H1 (cell line): ENCODE results near the gene RBMXL2. TPM values are rescaled to one million over a fixed set of nuclear protein-coding genes. Genes with fewer than 3 reads are reported as not detected.

Source experiments
- CTCF ChIA-PET: fragments of 300-600 bp; sonication (Branson Sonifier 250); formaldehyde crosslinking; loops from one replicate; lab custom pipeline; 2021; ENCODE audit not compliant: partially characterized antibody; lab: Charles Lee
- POLR2A ChIA-PET: fragments of 300-600 bp; sonication (Branson Sonifier 250); formaldehyde crosslinking; loops from one replicate; lab custom pipeline; 2021; ENCODE audit warnings: inconsistent platforms; ENCODE audit not compliant: partially characterized antibody; lab: Charles Lee
- DNase-seq, 2 experiments: peaks; one replicate each; pipeline versions ENCODE4 v3.0.0 to v3.0.0-alpha.2; 2010 to 2022; ENCODE audit warnings: low spot score in 2 of 2, low read depth in 1 of 2, mixed read lengths in 1 of 2
- FAIRE-seq: peaks from 2 replicates; lab custom pipeline; 2011; peaks lifted over from hg19 to GRCh38; lab: Jason Lieb, UNC
- H2AFZ ChIP-seq: 2 replicates; pipeline ENCODE4 v1.8.1; 2012; ENCODE audit warnings: low read length, inconsistent platforms
- H2AK5ac ChIP-seq: 2 replicates; pipeline ENCODE4 v1.6.1; 2013; ENCODE audit warnings: low read depth, low read length
- H2BK120ac ChIP-seq: replicated peaks from 2 replicates; pipeline ENCODE3; 2013; ENCODE audit warnings: low read depth, low read length, inconsistent platforms
- H2BK12ac ChIP-seq: 2 replicates; pipeline ENCODE4 v1.6.1; 2013; ENCODE audit warnings: low read depth, low read length
- H2BK15ac ChIP-seq: 2 replicates; pipeline ENCODE4 v1.6.1; 2013; ENCODE audit warnings: low read length
- H2BK20ac ChIP-seq: 2 replicates; pipeline ENCODE4 v1.6.1; 2013; ENCODE audit warnings: low read length
- H2BK5ac ChIP-seq: 2 replicates; pipeline ENCODE4 v1.6.1; 2013; ENCODE audit warnings: low read depth, low read length
- H3K14ac ChIP-seq: 2 replicates; pipeline ENCODE4 v1.6.1; 2013; ENCODE audit warnings: inconsistent platforms; ENCODE audit not compliant: insufficient read length
- H3K18ac ChIP-seq: 2 replicates; pipeline ENCODE4 v1.6.1; 2013; ENCODE audit warnings: low read length; ENCODE audit errors: extremely low read depth
- H3K23ac ChIP-seq: 2 replicates; pipeline ENCODE4 v1.6.1; 2013; ENCODE audit warnings: inconsistent platforms; ENCODE audit not compliant: insufficient read length
- H3K23me2 ChIP-seq: 2 replicates; pipeline ENCODE4 v1.6.1; 2013; ENCODE audit warnings: low read depth, low read length
- H3K27ac ChIP-seq: 2 replicates; pipeline ENCODE4 v1.6.1; 2011; ENCODE audit warnings: low read depth, low read length, inconsistent platforms
- H3K27me3 ChIP-seq, 4 experiments: replicated peaks in 1 of 4; 1 replicate in 1 of 4; 2 replicates in 3 of 4; pipeline versions ENCODE4 v1.6.1 to v1.8.1; 2011 to 2013; ENCODE audit warnings: low read length in 3 of 4, mild to moderate bottlenecking in 3 of 4, inconsistent platforms in 2 of 4, mixed read lengths in 2 of 4, moderate library complexity in 1 of 4; ENCODE audit not compliant: control insufficient read depth in 3 of 4, insufficient read depth in 3 of 4; ENCODE audit errors: extremely low read depth in 1 of 4
- H3K36me3 ChIP-seq, 4 experiments: 2 replicates each; pipeline versions ENCODE4 v1.6.1 to v1.8.1; 2011 to 2013; ENCODE audit warnings: mild to moderate bottlenecking in 4 of 4, low read length in 3 of 4, moderate library complexity in 2 of 4, control low read depth in 1 of 4, inconsistent platforms in 1 of 4; ENCODE audit not compliant: insufficient read depth in 4 of 4, control insufficient read depth in 2 of 4
- H3K4ac ChIP-seq: replicated peaks from 2 replicates; pipeline ENCODE3; 2013; ENCODE audit warnings: low read length, low read depth, mixed read lengths, inconsistent platforms; ENCODE audit not compliant: insufficient read length
- H3K4me1 ChIP-seq, 4 experiments: replicated peaks in 1 of 4; 1 replicate in 1 of 4; 2 replicates in 3 of 4; pipeline versions ENCODE4 v1.6.1 to v1.8.1; 2011 to 2013; ENCODE audit warnings: low read length in 3 of 4, inconsistent platforms in 2 of 4, mixed read lengths in 1 of 4; ENCODE audit not compliant: insufficient read depth in 4 of 4, control insufficient read depth in 3 of 4
- H3K4me2 ChIP-seq, 2 experiments: 2 replicates each; pipeline versions ENCODE4 v1.6.1 to v1.8.1; 2011 to 2013; ENCODE audit warnings: low read depth in 2 of 2, low read length in 2 of 2, control low read depth in 1 of 2, inconsistent platforms in 1 of 2, mild to moderate bottlenecking in 1 of 2; ENCODE audit not compliant: insufficient read depth in 1 of 2
- H3K4me3 ChIP-seq, 4 experiments: fragments of 200-600, 300-600 bp in 1 of 4; sonication (generic), shearing (Covaris generic), sonication (Bioruptor Twin) in 1 of 4; 2 replicates each; pipeline versions ENCODE4 v1.5.1 to v1.8.1; 2011 to 2016; ENCODE audit warnings: low read length in 4 of 4, low read depth in 3 of 4, control low read depth in 2 of 4, inconsistent platforms in 2 of 4, mild to moderate bottlenecking in 2 of 4, mixed read lengths in 1 of 4, moderate library complexity in 1 of 4; ENCODE audit not compliant: insufficient read depth in 2 of 4; ENCODE audit errors: extremely low read depth in 1 of 4
- H3K56ac ChIP-seq: replicated peaks from 2 replicates; pipeline ENCODE3; 2013; ENCODE audit warnings: low read depth, mild to moderate bottlenecking, mixed read lengths, low read length, inconsistent platforms; ENCODE audit not compliant: insufficient read length
- H3K79me1 ChIP-seq: 2 replicates; pipeline ENCODE4 v1.6.1; 2013; ENCODE audit warnings: low read depth, low read length, control low read depth
- H3K79me2 ChIP-seq, 2 experiments: 2 replicates each; pipeline versions ENCODE4 v1.6.1 to v1.8.1; 2012 to 2013; ENCODE audit warnings: low read length in 2 of 2, mild to moderate bottlenecking in 2 of 2, inconsistent platforms in 1 of 2; ENCODE audit not compliant: insufficient read depth in 2 of 2, control insufficient read depth in 1 of 2
- H3K9ac ChIP-seq, 4 experiments: replicated peaks in 1 of 4; 1 replicate in 1 of 4; 2 replicates in 3 of 4; pipeline versions ENCODE4 v1.6.1 to v1.8.1; 2011 to 2013; ENCODE audit warnings: low read depth in 3 of 4, low read length in 3 of 4, control low read depth in 2 of 4, mild to moderate bottlenecking in 2 of 4, moderate library complexity in 2 of 4, inconsistent platforms in 1 of 4; ENCODE audit errors: extremely low read depth in 1 of 4
- H3K9me3 ChIP-seq, 2 experiments: 2 replicates each; pipeline versions ENCODE4 v1.6.1 to v1.8.1; 2012 to 2013; ENCODE audit warnings: mild to moderate bottlenecking in 2 of 2, moderate library complexity in 2 of 2, control low read depth in 1 of 2, inconsistent platforms in 1 of 2, low read depth in 1 of 2, low read length in 1 of 2, mixed read lengths in 1 of 2; ENCODE audit not compliant: insufficient read depth in 2 of 2
- H4K20me1 ChIP-seq, 2 experiments: replicated peaks in 1 of 2; 2 replicates each; pipeline versions ENCODE3 to v1.8.1; 2011 to 2013; ENCODE audit warnings: inconsistent platforms in 2 of 2, low read length in 2 of 2, mild to moderate bottlenecking in 1 of 2; ENCODE audit not compliant: insufficient read depth in 2 of 2, control insufficient read depth in 1 of 2
- H4K5ac ChIP-seq: 2 replicates; pipeline ENCODE4 v1.6.1; 2013; ENCODE audit warnings: low read length, low read depth, mixed read lengths, inconsistent platforms; ENCODE audit not compliant: insufficient read length
- H4K8ac ChIP-seq: 2 replicates; pipeline ENCODE4 v1.8.0; 2013; ENCODE audit warnings: mild to moderate bottlenecking, moderate library complexity, low read length, inconsistent platforms; ENCODE audit not compliant: insufficient read depth; ENCODE audit errors: extremely low read depth
- H4K91ac ChIP-seq: replicated peaks from 2 replicates; pipeline ENCODE3; 2013; ENCODE audit warnings: low read length, mixed read lengths, inconsistent platforms; ENCODE audit not compliant: insufficient read length
- CREB1 ChIP-seq: IDR thresholded peaks from 2 replicates; pipeline ENCODE4 v1.6.1; 2012; ENCODE audit warnings: inconsistent platforms
- RAD21 ChIP-seq, 2 experiments: IDR thresholded peaks in 1 of 2; conservative IDR thresholded peaks in 1 of 2; 2 replicates each; pipeline ENCODE4 v1.6.1; 2011; ENCODE audit warnings: low read depth in 2 of 2, low read length in 2 of 2, improper control_type of control experiment in 1 of 2, inconsistent platforms in 1 of 2, mild to moderate bottlenecking in 1 of 2, moderate library complexity in 1 of 2
- WGBS, 2 experiments: shearing (Covaris generic) in 1 of 2; methylation state at CpG; one replicate each; pipeline versions ENCODE4 v1.1.6 to v1.1.7; 2013 to 2015; ENCODE audit warnings: low lambda C conversion rate in 2 of 2, mixed read lengths in 2 of 2, inconsistent platforms in 1 of 2, low coverage in 1 of 2, missing lambda C conversion rate in 1 of 2; ENCODE audit not compliant: insufficient replicate concordance in 2 of 2, insufficient coverage in 1 of 2, insufficient read length in 1 of 2; ENCODE audit errors: extremely low coverage in 1 of 2, missing lambda C conversion rate in 1 of 2; 5-methylcytosine and 5-hydroxymethylcytosine counted together
- polyA plus RNA-seq, 7 experiments: library from polyadenylated mRNA; depleted of rRNA in 3 of 7; stranded (reverse) in 5 of 7; unstranded in 2 of 7; fragments of >200 nt in 5 of 7; fragments of 200-250 nt in 2 of 7; gene quantifications; 1 replicate in 5 of 7; 2 replicates in 1 of 7; 4 replicates in 1 of 7; pipeline versions ENCODE4 v1.2.1 to v1.2.3, GENCODE V29; 2011 to 2013; ENCODE audit warnings: missing spikeins in 2 of 7, mixed read lengths in 2 of 7
- total RNA-seq: library from RNA; stranded (reverse); fragmentation: NEBNext Ultra II Directional; extraction: Animal tissue kit (Norgen Biotek cat#: 25700); gene quantifications from 2 replicates; pipeline ENCODE4 v1.2.1, GENCODE V29; 2021

Gene RBMXL2
- total and polyA plus RNA-seq, 2 of the 8 experiments (the other 6 are each of a cell fraction or from before 2014, with no cell fraction given), result not detected

DNA sequence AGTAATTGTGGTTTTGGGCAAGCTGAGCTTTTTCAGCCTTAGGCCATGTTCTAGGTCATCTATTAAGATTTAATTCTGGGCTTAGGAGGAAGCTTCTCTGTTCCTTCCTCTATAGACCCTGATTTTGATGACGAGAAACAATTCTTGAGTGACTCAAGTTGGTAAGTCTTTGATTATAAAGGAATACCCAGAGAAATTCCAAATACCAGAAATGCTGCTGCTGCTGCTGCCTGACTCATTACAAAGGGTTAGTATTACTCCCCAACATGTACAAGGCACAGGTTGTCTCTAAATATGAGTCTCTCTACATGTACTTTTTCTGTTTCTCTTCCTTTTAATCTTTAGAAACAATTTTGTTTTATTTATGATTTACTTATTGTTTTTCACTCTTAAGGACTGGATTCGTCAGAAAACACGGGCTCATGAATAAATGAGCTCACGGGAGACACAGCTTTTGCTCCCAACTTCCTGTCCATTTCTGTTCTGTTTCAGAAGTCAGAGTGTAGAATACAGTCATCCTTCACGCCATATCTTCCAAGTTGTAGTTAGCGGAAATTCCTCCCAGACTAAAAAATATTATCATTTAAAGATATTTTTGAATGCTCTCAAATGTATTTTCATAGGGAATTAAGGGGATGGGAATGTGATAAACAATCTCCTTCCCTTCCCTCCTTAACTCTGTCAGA, 31.8 kb upstream of the RBMXL2 start:
- no peak overlapping the region for H3K23ac ChIP-seq
- no peaks in the 10 kb centered on the region for H3K79me2 ChIP-seq
- CTCF ChIA-PET, result no interaction called here
- H2BK120ac ChIP-seq, result no peak overlapping the region
- no peak overlapping the region for H2AK5ac ChIP-seq
- no peak overlapping the region for H2AFZ ChIP-seq
- H3K9me3 ChIP-seq, result no peaks in the 10 kb centered on the region
- no peaks in the 10 kb centered on the region for H4K20me1 ChIP-seq
- H3K27me3 ChIP-seq, result no peaks in the 10 kb centered on the region
- H2BK15ac ChIP-seq, result no peak overlapping the region
- no peaks in the 10 kb centered on the region for H3K23me2 ChIP-seq
- no peak overlapping the region for H2BK5ac ChIP-seq
- H3K18ac ChIP-seq, result no peak overlapping the region
- H3K4me1 ChIP-seq, result no peaks in the 10 kb centered on the region
- no peaks in the 10 kb centered on the region for H3K79me1 ChIP-seq
- H3K27ac ChIP-seq, result no peak overlapping the region
- no peak overlapping the region for H4K5ac ChIP-seq
- FAIRE-seq, result no peak
- no peak overlapping the region for H4K8ac ChIP-seq
- no peaks in the 10 kb centered on the region for H3K36me3 ChIP-seq
- H4K91ac ChIP-seq, result no peak overlapping the region
- no peak for DNase-seq
- H3K4me3 ChIP-seq, result no peak overlapping the region
- 94% methylated on average over 6 of the region's 6 CpGs; no CpG with 5 or more reads in 1 of the 2 experiments for WGBS, 2 experiments
- POLR2A ChIA-PET, result no interaction called here
- H2BK20ac ChIP-seq, result no peak overlapping the region
- H2BK12ac ChIP-seq, result no peak overlapping the region
- no peak overlapping the region for H3K56ac ChIP-seq
- H3K4me2 ChIP-seq, result no peak overlapping the region
- H3K4ac ChIP-seq, result no peak overlapping the region
- H3K14ac ChIP-seq, result no peak overlapping the region
- no peak overlapping the region for H3K9ac ChIP-seq
- TF ChIP-seq CREB1 (no peak), RAD21 (IDR thresholded peaks at IDR 0.05 in 1 of 2, conservative IDR thresholded peaks at IDR 0.05 in 1 of 2; ENCODE audit: low read depth in 2 of 2, low read length in 2 of 2) (no peak)
